Lung (tissue), 12 donors: ENCODE data around the gene TOGARAM2. TPM values are rescaled to one million over a fixed set of nuclear protein-coding genes. Genes with fewer than 3 reads are reported as not detected.
A peak's percentile ranks its signal among the peaks of the same experiment; 100 is the strongest.
"Not testable (repeated sequence)": the region's sequence is repeated elsewhere in the genome, so short reads cannot be mapped to it uniquely, and the experiment has no call there.

Experiments
- ATAC-seq: fragments of 200-7000 bp; cut with Tn5 transposase; one replicate; pipeline ENCODE4 v1.9.1; 2020; ENCODE audit warnings: moderate number of reproducible peaks; ENCODE audit not compliant: insufficient read depth, low FRiP score
- DNase-seq, 3 donors: peaks; one replicate each; pipeline ENCODE4 v3.0.0-alpha.2; 2013 to 2017
- H3K27ac ChIP-seq, 2 donors: one replicate each; pipeline ENCODE4 v1.5.1; 2013; ENCODE audit warnings: mild to moderate bottlenecking in 2 of 2, moderate library complexity in 2 of 2, control low read depth in 1 of 2, inconsistent platforms in 1 of 2, low read depth in 1 of 2, low read length in 1 of 2
- H3K27me3 ChIP-seq, 3 donors: one replicate each; pipeline ENCODE4 v1.5.1; 2013; ENCODE audit warnings: low read length in 2 of 3; ENCODE audit not compliant: control insufficient read depth in 3 of 3, insufficient read depth in 3 of 3
- H3K36me3 ChIP-seq, 4 donors: one replicate each; pipeline ENCODE4 v1.5.1; 2013; ENCODE audit warnings: low read length in 4 of 4, mild to moderate bottlenecking in 1 of 4, moderate library complexity in 1 of 4; ENCODE audit not compliant: control insufficient read depth in 4 of 4, insufficient read depth in 4 of 4
- H3K4me1 ChIP-seq, 5 donors: one replicate each; pipeline ENCODE4 v1.5.1; 2013; ENCODE audit warnings: low read length in 5 of 5, mild to moderate bottlenecking in 2 of 5, moderate library complexity in 1 of 5; ENCODE audit not compliant: control insufficient read depth in 5 of 5, insufficient read depth in 5 of 5
- H3K4me3 ChIP-seq: one replicate; pipeline ENCODE4 v1.5.1; 2013; ENCODE audit warnings: mild to moderate bottlenecking, control low read depth, moderate library complexity
- H3K9ac ChIP-seq, 2 donors: one replicate each; pipeline ENCODE4 v1.5.1; 2013; ENCODE audit warnings: low read length in 2 of 2, control low read depth in 1 of 2; ENCODE audit not compliant: insufficient read depth in 1 of 2
- H3K9me3 ChIP-seq, 4 donors: one replicate each; pipeline ENCODE4 v1.5.1; 2013; ENCODE audit warnings: low read length in 3 of 4, mild to moderate bottlenecking in 1 of 4, moderate library complexity in 1 of 4; ENCODE audit not compliant: control insufficient read depth in 4 of 4, insufficient read depth in 3 of 4
- WGBS, 2 donors: extraction: QIAGEN DNeasy Blood & Tissue Kit; methylation state at CpG; one replicate each; pipeline ENCODE4 v1.1.7; 2013; 5-methylcytosine and 5-hydroxymethylcytosine counted together
- polyA plus RNA-seq, 2 donors: library from polyadenylated mRNA; stranded (reverse); fragments of 200-250 nt; gene quantifications; one replicate each; pipeline ENCODE4 v1.2.1, GENCODE V29; 2013
- total RNA-seq, 2 donors: library from RNA; depleted of rRNA in 1 of 2; stranded (reverse); fragments of >200 nt in 1 of 2; gene quantifications; one replicate each; pipeline ENCODE4 v1.2.1, GENCODE V29; 2014 to 2021
- TF ChIP-seq, protein P1 (sequence below): IDR thresholded peaks from 2 replicates; pipeline ENCODE4 v1.5.1; 2012; ENCODE audit warnings: mild to moderate bottlenecking; ENCODE audit errors: control extremely low read depth, extremely low read depth
- donor health status: control.
- donor health status: control.
- donor health status: Bipolar disorder and iron deficiency.
- donor health status: healthy.
- donor health status: DM: yes; HTN: yes; CAD: no.

Gene TOGARAM2
- total and polyA plus RNA-seq, 4 donors, result 7.0 to 19.8 (median 8.6) TPM

DNA sequence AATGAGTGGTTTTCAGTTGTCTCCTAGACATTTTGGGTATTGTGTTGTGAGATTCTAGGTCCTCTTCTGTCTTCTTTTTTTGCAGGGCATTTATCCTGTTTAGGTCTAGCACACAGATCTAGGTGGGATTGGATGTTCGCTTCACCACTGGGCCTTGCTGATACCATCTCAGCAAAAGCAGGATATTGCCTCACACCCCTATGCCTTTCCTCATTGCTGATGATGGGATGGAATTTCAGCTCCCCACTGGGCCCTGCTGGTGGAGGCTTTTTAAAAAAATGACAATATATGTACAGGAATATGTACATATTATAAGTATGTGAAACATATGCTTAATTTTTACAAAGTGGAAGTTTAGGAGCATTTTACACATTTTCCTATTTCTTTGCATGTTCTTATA, 5.4 kb upstream of the TOGARAM2 start:
- WGBS, 2 donors, result 44 to 74% methylated on average over 1 of the region's 1 CpG
- Histone ChIP-seq H3K9ac (no peak overlapping the region), H3K4me3 (no peak overlapping the region), H3K4me1 (no peaks in the 10 kb centered on the region), H3K27ac (no peak overlapping the region), H3K36me3 (no peaks in the 10 kb centered on the region), H3K27me3 (no peaks in the 10 kb centered on the region), H3K9me3 (no peaks in the 10 kb centered on the region)
- ATAC-seq, result no peak
- TF ChIP-seq, protein P1, sequence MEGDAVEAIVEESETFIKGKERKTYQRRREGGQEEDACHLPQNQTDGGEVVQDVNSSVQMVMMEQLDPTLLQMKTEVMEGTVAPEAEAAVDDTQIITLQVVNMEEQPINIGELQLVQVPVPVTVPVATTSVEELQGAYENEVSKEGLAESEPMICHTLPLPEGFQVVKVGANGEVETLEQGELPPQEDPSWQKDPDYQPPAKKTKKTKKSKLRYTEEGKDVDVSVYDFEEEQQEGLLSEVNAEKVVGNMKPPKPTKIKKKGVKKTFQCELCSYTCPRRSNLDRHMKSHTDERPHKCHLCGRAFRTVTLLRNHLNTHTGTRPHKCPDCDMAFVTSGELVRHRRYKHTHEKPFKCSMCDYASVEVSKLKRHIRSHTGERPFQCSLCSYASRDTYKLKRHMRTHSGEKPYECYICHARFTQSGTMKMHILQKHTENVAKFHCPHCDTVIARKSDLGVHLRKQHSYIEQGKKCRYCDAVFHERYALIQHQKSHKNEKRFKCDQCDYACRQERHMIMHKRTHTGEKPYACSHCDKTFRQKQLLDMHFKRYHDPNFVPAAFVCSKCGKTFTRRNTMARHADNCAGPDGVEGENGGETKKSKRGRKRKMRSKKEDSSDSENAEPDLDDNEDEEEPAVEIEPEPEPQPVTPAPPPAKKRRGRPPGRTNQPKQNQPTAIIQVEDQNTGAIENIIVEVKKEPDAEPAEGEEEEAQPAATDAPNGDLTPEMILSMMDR, result no peak
- no peak for DNase-seq

DNA sequence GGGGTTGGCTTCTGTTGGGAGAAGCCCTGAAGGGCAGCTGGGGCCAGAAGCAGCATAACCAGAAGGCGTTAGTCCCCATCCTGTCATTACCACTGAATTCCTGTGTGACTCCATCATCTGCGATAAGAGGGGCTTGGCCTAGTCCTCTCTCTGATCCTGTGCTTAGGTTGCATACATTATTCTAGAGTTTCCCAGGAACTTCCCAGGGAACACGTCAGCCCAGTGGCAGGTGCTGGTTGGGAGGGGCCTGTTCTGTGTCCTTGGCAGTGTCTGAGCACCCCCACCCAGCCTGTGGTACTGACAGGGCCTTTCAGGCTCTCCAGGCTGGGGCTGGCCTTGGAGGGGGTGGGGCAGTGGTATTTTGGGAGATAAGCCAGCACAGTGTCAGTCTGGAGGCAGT, 4.5 kb upstream of the TOGARAM2 start:
- no peak overlapping the region for H3K9ac ChIP-seq
- no peak for DNase-seq

DNA sequence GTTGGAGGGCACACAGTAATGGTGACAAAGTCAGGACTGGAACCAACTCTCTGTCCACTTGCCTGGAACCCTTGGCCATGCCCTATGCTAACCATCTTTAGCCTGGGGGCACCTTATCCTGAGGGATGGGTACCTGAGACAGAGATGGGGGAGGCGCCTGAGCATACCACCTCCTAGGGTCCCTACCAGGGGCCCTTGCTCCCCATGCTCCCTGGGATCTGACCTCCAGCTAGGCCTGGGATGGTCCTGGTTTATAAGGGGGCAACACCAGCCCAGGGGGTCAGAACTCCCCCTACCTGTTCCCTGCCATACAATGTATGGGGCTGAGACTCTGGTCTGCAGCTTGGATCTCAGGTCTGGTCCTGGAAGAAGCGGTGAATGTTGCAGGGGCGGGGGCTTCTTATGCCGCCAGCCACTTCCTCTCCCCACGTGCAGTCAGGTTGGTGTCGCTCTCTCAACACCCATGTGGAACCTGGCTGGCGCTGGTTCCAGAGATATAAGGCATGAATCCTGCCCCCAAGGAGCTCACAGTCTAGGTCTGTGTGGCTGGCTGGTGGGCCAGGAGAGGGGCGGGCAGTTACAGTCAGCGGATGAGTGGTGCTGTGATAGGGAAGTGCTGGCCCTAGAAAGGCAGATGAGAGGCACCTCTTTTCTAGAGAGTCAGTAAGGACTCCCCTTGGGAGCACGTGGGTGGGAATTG, 3.8 kb upstream of the TOGARAM2 start:
- Histone ChIP-seq H3K9ac (no peak overlapping the region), H3K4me1 (peaks cover 0 to 10% (median 0%) of the 10 kb centered on the region in 5 donors), H3K36me3 (no peaks in the 10 kb centered on the region), H3K27ac (no peak overlapping the region), H3K9me3 (no peaks in the 10 kb centered on the region), H3K4me3 (no peak overlapping the region), H3K27me3 (no peaks in the 10 kb centered on the region)
- 82 to 85% methylated on average over 10 of the region's 10 CpGs for WGBS, 2 donors
- DNase-seq (no peak), ATAC-seq (no peak)
- TF ChIP-seq, protein P1, result no peak

More for the DNA sequence above, 4.5 kb upstream of the TOGARAM2 start:
- Histone ChIP-seq H3K36me3 (no peaks in the 10 kb centered on the region), H3K4me3 (no peak overlapping the region), H3K9me3 (no peaks in the 10 kb centered on the region), H3K4me1 (peaks cover 0 to 9% (median 0%) of the 10 kb centered on the region in 5 donors), H3K27me3 (no peaks in the 10 kb centered on the region), H3K27ac (no peak overlapping the region)
- TF ChIP-seq, protein P1, result no peak
- ATAC-seq, result peak; percentile 54
- WGBS, 2 donors, result 69 to 74% methylated on average over 3 of the region's 3 CpGs

DNA sequence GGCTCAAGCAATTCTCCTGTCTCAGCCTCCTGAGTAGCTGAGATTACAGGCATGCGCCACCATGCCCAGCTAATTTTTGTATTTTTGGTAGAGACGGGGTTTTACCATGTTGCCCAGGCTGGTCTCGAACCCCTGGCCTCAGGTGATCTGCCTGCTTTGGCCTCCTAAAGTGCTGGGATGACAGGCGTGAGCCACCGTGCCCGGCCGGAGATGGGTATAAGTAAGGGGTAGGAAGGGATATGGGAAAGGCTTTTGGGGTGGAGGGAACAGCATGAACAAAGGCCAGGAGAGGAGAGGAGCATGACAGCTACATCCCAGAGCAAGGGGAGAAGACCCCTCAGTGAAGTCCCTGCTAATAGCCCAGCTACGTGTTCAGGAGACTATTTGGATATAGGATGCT, 3.1 kb upstream of the TOGARAM2 start:
- H3K4me3 ChIP-seq, H3K9me3 ChIP-seq, H3K27me3 ChIP-seq, H3K36me3 ChIP-seq, DNase-seq, H3K9ac ChIP-seq, ATAC-seq, H3K27ac ChIP-seq: not testable (repeated sequence)
- peaks cover 0 to 10% (median 0%) of the 10 kb centered on the region in 5 donors for H3K4me1 ChIP-seq
- 92 to 97% methylated on average over 8 of the region's 8 CpGs for WGBS, 2 donors
